ENCODE data around the gene OR51S1.
"Not testable (repeated sequence)": the region's sequence is repeated elsewhere in the genome, so short reads cannot be mapped to it uniquely, and the experiment has no call there.

Gene OR51S1

GRCh38 chr11:4848908-4849532 is at the start of gene OR51S1:
Gene OR51S1 (minus strand): TSS chr11:4849208. CDS start chr11:4849208, 0 bp downstream.
- no peak for DNase-seq

- DNase-seq, result no peak
Measured at GRCh38 chr11:4891996-4892640, 43.1 kb upstream of the OR51S1 start.

- DNase-seq, result no peak
Measured at GRCh38 chr11:4890279-4890678, 41.3 kb upstream of the OR51S1 start.

- DNase-seq, result no peak
Measured at GRCh38 chr11:4887591-4887990, 38.6 kb upstream of the OR51S1 start.

- no peak for DNase-seq
Measured at GRCh38 chr11:4886186-4886585, 37.2 kb upstream of the OR51S1 start.

GRCh38 chr11:4884361-4884760 is 35.4 kb upstream of the OR51S1 start:
- DNase-seq, result no peak

GRCh38 chr11:4882543-4882942 is 33.5 kb upstream of the OR51S1 start:
- no peak for DNase-seq

- no peak for DNase-seq
Measured at GRCh38 chr11:4881860-4882500, 33.0 kb upstream of the OR51S1 start, which contains the start of gene OR51T1. Gene OR51T1 (plus strand): TSS chr11:4881900. CDS start chr11:4881900, 0 bp downstream.

- DNase-seq, result no peak
Measured at GRCh38 chr11:4881188-4881587, 32.2 kb upstream of the OR51S1 start.

GRCh38 chr11:4865855-4866254 is 16.8 kb upstream of the OR51S1 start:
- no peak for DNase-seq

- no peak for DNase-seq
Measured at GRCh38 chr11:4863876-4864275, 14.9 kb upstream of the OR51S1 start.

GRCh38 chr11:4862447-4863236 is 13.6 kb upstream of the OR51S1 start:
- no peak for DNase-seq

- DNase-seq, result not testable (repeated sequence)
Measured at GRCh38 chr11:4854286-4854685, 5.3 kb upstream of the OR51S1 start.

GRCh38 chr11:4851033-4851432 is 2.0 kb upstream of the OR51S1 start:
- DNase-seq, result no peak

GRCh38 chr11:4839851-4840549 is 9.0 kb downstream of the OR51S1 start:
- no peak for DNase-seq

- no peak for DNase-seq
Measured at GRCh38 chr11:4830909-4831308, 18.1 kb downstream of the OR51S1 start.

- no peak for DNase-seq
Measured at GRCh38 chr11:4830346-4830745, 18.7 kb downstream of the OR51S1 start.

- DNase-seq, result no peak
Measured at GRCh38 chr11:4826425-4826824, 22.6 kb downstream of the OR51S1 start.

GRCh38 chr11:4825132-4825531 is 23.9 kb downstream of the OR51S1 start:
- DNase-seq, result no peak

GRCh38 chr11:4821021-4821420 is 28.0 kb downstream of the OR51S1 start, which contains the start of gene OR51F2:
Gene OR51F2 (plus strand): TSS chr11:4821321. CDS start chr11:4821422, 101 bp downstream.
- DNase-seq, result no peak

GRCh38 chr11:4809246-4809645 is 39.8 kb downstream of the OR51S1 start:
- DNase-seq, result no peak

- DNase-seq, result no peak
Measured at GRCh38 chr11:4808476-4808875, 40.5 kb downstream of the OR51S1 start.

GRCh38 chr11:4804280-4804679 is 44.7 kb downstream of the OR51S1 start, which contains the start of gene OR52R1:
Gene OR52R1 (minus strand): TSS chr11:4804380. CDS start chr11:4804380, 0 bp downstream.
- no peak for DNase-seq

Data from stimulated activated CD4-positive, alpha-beta T cell treated with anti-CD3 and anti-CD28 coated beads, Interleukin-15, amount 100 ng/mL, for 24 hours (primary cell).